MCF 10A (cell line): ENCODE measurements around the gene NRIP2. TPM values are rescaled to one million over a fixed set of nuclear protein-coding genes. Genes with fewer than 3 reads are reported as not detected.

Experiments
- BruUV-seq: library from RNA; stranded (reverse); fragments of 400-500 nt; replicated peaks from 2 replicates; lab custom pipeline; 2021; lab: Mats Ljungman, UMichigan
- CTCF ChIA-PET: fragments of 300-600 bp; sonication (Branson Sonifier 250); formaldehyde crosslinking; extraction: SDS; loops from one replicate; lab custom pipeline; 2021; ENCODE audit warnings: antibody characterized with exemption, inconsistent platforms; lab: Yijun Ruan, JAX
- POLR2A ChIA-PET: fragments of 300-600, 350-650 bp; sonication (Branson Sonifier 250); formaldehyde crosslinking; extraction: SDS; loops from one replicate; lab custom pipeline; 2020; ENCODE audit warnings: antibody characterized with exemption, inconsistent platforms; lab: Yijun Ruan, JAX
- DNase-seq: peaks from one replicate; pipeline ENCODE4 v3.0.0-alpha.2; 2018; ENCODE audit not compliant: unreplicated experiment
- H3K27ac Mint-ChIP-seq: one replicate; pipeline ENCODE4 v1.8.0; 2022; ENCODE audit warnings: mild to moderate bottlenecking, low read depth, mixed read lengths; ENCODE audit not compliant: unreplicated experiment
- H3K27me3 Mint-ChIP-seq: one replicate; pipeline ENCODE4 v1.8.0; 2022; ENCODE audit warnings: mixed read lengths; ENCODE audit not compliant: insufficient read depth, unreplicated experiment
- H3K36me3 Mint-ChIP-seq: one replicate; pipeline ENCODE4 v1.8.0; 2022; ENCODE audit warnings: mild to moderate bottlenecking, moderate library complexity, mixed read lengths; ENCODE audit not compliant: insufficient read depth, unreplicated experiment
- H3K4me1 Mint-ChIP-seq: one replicate; pipeline ENCODE4 v1.8.0; 2022; ENCODE audit warnings: mixed read lengths; ENCODE audit not compliant: insufficient read depth, unreplicated experiment
- H3K4me3 Mint-ChIP-seq: one replicate; pipeline ENCODE4 v1.8.0; 2022; ENCODE audit warnings: mild to moderate bottlenecking, moderate library complexity, mixed read lengths; ENCODE audit not compliant: unreplicated experiment
- H3K9me3 Mint-ChIP-seq: one replicate; pipeline ENCODE4 v1.8.0; 2022; ENCODE audit warnings: mixed read lengths; ENCODE audit not compliant: unreplicated experiment
- CTCF ChIP-seq: fragments of 200-600 bp; IDR thresholded peaks from one replicate; pipeline ENCODE4 v1.8.0; 2022; ENCODE audit warnings: antibody characterized with exemption, mild to moderate bottlenecking; ENCODE audit not compliant: unreplicated experiment
- intact Hi-C: fragments of 100-400 bp; cut with micrococcal nuclease; formaldehyde crosslinking; loops from 2 replicates; pipeline ENCODE4 v1.14.1; 2022
- total RNA-seq: library from RNA; stranded (reverse); gene quantifications from 2 replicates; pipeline ENCODE4 v1.2.3, GENCODE V29; 2022

NRIP2 gene
- total RNA-seq, 1 experiment from 2014 or later, result not detected

GRCh38 chr12:2796187-2796666 lies 38.6 kb downstream of the NRIP2 start:
- peak; percentile 11 for TF ChIP-seq CTCF
- ChIA-PET POLR2A (interaction anchor here (0.6 to 8.2 kb wide), 17 partner anchors 8 to 1190 kb away, joined by 3 to 128 read pairs (median 3); partner anchors contain the start of genes FOXM1, ITFG2 and RHNO1), CTCF (interaction anchor here (0.6 to 2.5 kb wide), 11 partner anchors 8 to 1098 kb away, joined by 3 to 15 read pairs (median 3); partner anchors contain the start of gene ITFG2)
- no peaks in the 10 kb centered on the region for H3K9me3 Mint-ChIP-seq
- peak overlapping the region; percentile 94 for H3K4me3 Mint-ChIP-seq
- peak; percentile 34 for DNase-seq
- no peaks in the 10 kb centered on the region for H3K27me3 Mint-ChIP-seq
- no TSS peak for BruUV-seq
- H3K4me1 Mint-ChIP-seq, result peaks cover 11% of the 10 kb centered on the region
- H3K36me3 Mint-ChIP-seq, result peaks cover 54% of the 10 kb centered on the region
- intact Hi-C loops, result no loop called here
- peak overlapping the region; percentile 77 for H3K27ac Mint-ChIP-seq

GRCh38 chr12:2795291-2796186 lies 39.3 kb downstream of the NRIP2 start:
- H3K27me3 Mint-ChIP-seq, result no peaks in the 10 kb centered on the region
- no TSS peak for BruUV-seq
- peak; percentile 57 for DNase-seq
- peaks cover 47% of the 10 kb centered on the region for H3K36me3 Mint-ChIP-seq
- ChIA-PET POLR2A (interaction anchor here (0.6 to 8.2 kb wide), 17 partner anchors 9 to 1189 kb away, joined by 3 to 128 read pairs (median 3); partner anchors contain the start of genes FOXM1, ITFG2 and RHNO1), CTCF (interaction anchor here (0.6 to 2.5 kb wide), 9 partner anchors 9 to 1097 kb away, joined by 3 to 15 read pairs (median 3); partner anchors contain the start of gene ITFG2)
- no peaks in the 10 kb centered on the region for H3K9me3 Mint-ChIP-seq
- TF ChIP-seq CTCF, result no peak
- peak overlapping the region; percentile 94 for H3K4me3 Mint-ChIP-seq
- intact Hi-C loops, result loop anchor here (2.0 kb wide), 1 partner anchor 17 kb away; the partner anchor contains the start of gene ITFG2
- peaks cover 11% of the 10 kb centered on the region for H3K4me1 Mint-ChIP-seq
- H3K27ac Mint-ChIP-seq, result peak overlapping the region; percentile 77

- Mint-ChIP-seq H3K4me1 (peaks cover 11% of the 10 kb centered on the region), H3K9me3 (no peaks in the 10 kb centered on the region), H3K27ac (peak within 1 kb of the TSS; percentile 49), H3K4me3 (peak within 1 kb of the TSS; percentile 94), H3K27me3 (no peaks in the 10 kb centered on the region), H3K36me3 (peaks cover 40% of the 10 kb centered on the region)
- ChIA-PET POLR2A (interaction anchor here (1.0 to 8.2 kb wide), 2 partner anchors 18 to 83 kb away, joined by 3 to 128 read pairs; partner anchors contain the start of gene ITFG2), CTCF (interaction anchor here (2.5 kb wide), 1 partner anchor 18 kb away, joined by 15 read pairs; the partner anchor contains the start of gene ITFG2)
- TF ChIP-seq CTCF, result no peak
- DNase-seq, result peak; percentile 89
- BruUV-seq, result no TSS peak
- intact Hi-C loops, result loop anchor here (2.0 kb wide), 1 partner anchor 18 kb away; the partner anchor contains the start of gene ITFG2
These were observed 40.0 kb downstream of the NRIP2 start, which contains the start of gene FKBP4 for GRCh38 chr12:2794736-2795289. Gene FKBP4, plus strand, starts transcription at chr12:2794970. Its CDS starts 170 bp downstream, at chr12:2795140.
